G401 (cell line): ENCODE results near the gene TAT. TPM values are rescaled to one million over a fixed set of nuclear protein-coding genes. Genes with fewer than 3 reads are reported as not detected.
"Not testable (repeated sequence)": the region's sequence is repeated elsewhere in the genome, so short reads cannot be mapped to it uniquely, and the experiment has no call there.

ENCODE experiments used
- DNase-seq: peaks from one replicate; pipeline ENCODE4 v3.0.0-alpha.2; 2015; ENCODE audit warnings: low spot score
- in situ Hi-C: cut with HindIII; loops from 2 replicates; pipeline ENCODE4 v1.10.0; 2016; ENCODE audit warnings: low sequenced_read_pairs, mixed read lengths
- total RNA-seq: library from RNA; depleted of rRNA; stranded (reverse); fragments of >200 nt; shearing (Covaris generic); gene quantifications from 2 replicates; pipeline ENCODE4 v1.2.3, GENCODE V29; 2014

TAT gene
- total RNA-seq, 1 experiment from 2014 or later, result not detected

- in situ Hi-C loops, DNase-seq: not testable (repeated sequence)
These were observed 12.4 kb upstream of the TAT start for GRCh38 chr16:71589334-71589733.

GRCh38 chr16:71585318-71585703 lies 8.4 kb upstream of the TAT start:
- in situ Hi-C loops, result no loop called here
- no peak for DNase-seq

GRCh38 chr16:71584543-71585317 lies 7.8 kb upstream of the TAT start:
- no peak for DNase-seq
- in situ Hi-C loops, result no loop called here

DNA sequence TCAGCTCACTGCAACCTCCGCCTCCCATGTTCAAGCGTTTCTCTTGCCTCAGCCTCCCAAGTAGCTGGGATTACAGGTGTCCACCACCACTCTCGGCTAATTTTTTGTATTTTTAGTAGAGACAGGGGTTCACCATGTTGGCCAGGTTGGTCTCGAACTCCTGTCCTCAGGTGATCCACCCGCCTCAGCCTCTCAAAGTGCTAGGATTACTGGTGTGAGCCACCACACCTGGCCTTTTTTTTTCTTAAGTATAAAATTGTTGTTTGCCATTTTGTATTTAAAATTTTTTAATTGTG lies 5.6 kb upstream of the TAT start:
- in situ Hi-C loops, DNase-seq: not testable (repeated sequence)

DNA sequence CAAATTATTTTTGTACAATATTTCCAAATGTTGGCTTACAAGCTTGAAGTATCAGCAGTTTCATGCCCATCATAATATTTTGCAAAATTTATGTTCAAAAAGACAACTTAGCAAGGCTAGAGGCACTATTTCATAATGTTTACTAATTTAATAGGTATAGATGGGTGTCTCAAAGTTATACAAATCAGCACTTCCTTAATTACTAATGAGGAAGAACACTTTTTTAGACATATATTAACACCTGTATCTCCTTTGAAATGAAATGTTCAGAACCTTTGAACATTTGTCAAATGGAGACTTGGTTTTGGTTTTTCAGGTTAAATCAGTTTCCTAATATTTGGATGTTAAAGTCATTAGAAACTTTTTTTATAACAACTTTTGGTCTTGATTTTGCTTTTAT lies 2.2 kb downstream of the TAT start:
- in situ Hi-C loops, result no loop called here
- DNase-seq, result no peak

DNA sequence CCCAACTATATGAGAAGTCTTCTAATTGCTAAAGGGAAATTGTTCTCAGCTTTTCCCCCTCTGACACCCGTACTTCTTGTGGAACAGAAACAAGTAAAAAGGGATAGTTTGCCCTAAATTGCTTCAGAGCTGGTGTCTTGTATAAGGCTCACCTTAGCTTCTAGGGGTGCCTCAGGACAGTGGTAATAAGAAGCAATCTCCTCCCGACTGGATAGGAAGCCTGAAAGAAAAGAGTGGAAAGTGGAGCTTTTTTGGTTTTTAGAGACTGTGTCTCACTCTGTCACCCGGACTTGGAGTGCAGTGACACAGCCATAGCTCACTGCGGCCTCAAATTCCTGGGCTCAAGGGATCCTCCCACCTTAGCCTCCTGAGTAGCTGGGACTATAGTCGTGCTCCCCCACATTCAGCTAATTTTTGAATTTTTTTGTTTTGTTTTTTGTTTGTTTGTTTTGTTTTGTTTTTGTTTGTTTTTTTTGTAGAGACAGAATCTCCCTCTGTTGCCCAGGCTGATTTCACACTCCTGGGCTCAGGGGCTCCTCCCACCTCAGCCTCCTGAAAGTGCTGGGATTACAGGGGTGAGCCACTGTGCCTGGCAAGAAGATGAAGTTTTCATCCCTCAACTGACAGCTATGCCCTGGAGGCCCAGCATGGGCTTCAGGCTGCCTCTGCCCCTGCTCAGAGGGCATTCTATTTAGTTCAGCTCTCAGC lies 3.4 kb downstream of the TAT start:
- in situ Hi-C loops, result no loop called here
- DNase-seq, result no peak

DNA sequence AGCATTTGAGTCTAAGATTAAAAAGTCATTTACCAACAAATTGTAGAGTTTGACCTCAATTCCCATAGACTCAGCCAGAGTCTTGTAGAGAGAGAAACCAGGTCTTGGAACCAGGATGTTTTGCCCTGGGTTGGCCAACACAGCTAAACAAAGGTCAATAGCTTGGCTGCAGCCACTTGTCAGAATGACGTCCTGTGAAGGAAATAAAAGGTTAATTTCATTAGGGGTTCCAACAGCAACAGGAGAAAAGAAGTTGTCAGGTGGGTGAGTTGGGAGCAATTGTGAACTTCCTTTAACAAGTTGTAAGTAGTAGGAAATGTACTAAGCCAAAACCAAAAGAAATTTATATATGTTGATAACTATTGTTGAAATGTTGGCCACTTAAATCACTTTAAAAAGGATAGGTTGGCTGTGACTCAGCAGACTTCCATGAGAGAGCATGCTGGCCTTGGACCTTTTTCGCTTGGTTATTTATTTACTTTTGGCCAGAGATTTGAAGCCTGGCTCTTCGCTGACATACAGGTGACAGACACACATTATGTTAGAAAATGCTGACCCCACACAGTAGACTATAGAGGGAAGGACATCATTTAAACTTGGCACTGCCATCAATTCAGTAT lies 4.3 kb downstream of the TAT start:
- DNase-seq, result no peak
- in situ Hi-C loops, result no loop called here

- in situ Hi-C loops, result no loop called here
- DNase-seq, result no peak
These were observed 6.7 kb downstream of the TAT start for GRCh38 chr16:71570144-71570543.

GRCh38 chr16:71569621-71570020 lies 7.3 kb downstream of the TAT start:
- in situ Hi-C loops, result no loop called here
- no peak for DNase-seq

GRCh38 chr16:71568551-71568950 lies 8.3 kb downstream of the TAT start:
- no peak for DNase-seq
- in situ Hi-C loops, result no loop called here

- in situ Hi-C loops, result no loop called here
- no peak for DNase-seq
These were observed 9.0 kb downstream of the TAT start for GRCh38 chr16:71567931-71568330.

DNA sequence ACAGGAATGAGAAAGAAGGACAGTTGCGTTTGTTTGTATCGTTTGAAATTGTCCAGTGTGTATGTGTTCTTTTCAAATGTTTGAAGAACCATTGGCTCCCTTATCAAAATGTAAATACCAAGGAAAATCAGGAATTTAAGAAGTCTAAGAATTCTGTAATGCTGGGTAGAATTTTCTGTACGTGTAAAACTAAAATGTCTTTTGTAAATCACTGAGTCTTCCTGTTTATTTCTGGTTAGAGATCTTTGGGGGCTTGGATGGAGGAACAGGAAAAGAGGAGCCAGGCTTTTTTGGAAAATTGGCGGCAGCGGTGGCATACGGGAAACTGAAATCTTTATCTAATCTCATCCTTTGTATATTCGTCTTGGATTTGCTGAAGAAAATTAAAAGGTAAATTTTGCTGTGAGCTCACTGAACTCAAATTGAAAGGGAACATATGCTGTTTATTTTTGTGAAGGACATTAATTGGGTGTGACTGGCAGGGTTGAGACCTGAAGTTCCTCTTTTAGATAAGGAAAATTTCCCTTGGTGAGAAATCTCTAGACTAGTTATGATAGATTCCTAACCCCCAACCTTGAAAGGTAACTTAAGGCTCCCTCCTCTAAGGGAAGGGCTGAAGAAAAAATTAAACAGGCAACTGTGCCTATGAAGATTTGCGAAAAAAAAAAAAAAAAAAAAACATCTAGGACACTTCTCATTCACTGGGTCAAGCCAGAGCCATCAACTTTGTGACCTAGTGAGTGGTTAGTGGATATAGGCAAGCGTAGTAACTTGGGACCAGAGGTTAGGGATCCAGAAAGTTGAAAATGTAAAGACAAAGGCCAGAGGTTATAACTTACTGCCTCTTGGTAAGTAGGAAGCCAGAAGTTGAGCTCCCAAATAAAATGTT lies 10.8 kb downstream of the TAT start:
- in situ Hi-C loops, result no loop called here
- no peak for DNase-seq

DNA sequence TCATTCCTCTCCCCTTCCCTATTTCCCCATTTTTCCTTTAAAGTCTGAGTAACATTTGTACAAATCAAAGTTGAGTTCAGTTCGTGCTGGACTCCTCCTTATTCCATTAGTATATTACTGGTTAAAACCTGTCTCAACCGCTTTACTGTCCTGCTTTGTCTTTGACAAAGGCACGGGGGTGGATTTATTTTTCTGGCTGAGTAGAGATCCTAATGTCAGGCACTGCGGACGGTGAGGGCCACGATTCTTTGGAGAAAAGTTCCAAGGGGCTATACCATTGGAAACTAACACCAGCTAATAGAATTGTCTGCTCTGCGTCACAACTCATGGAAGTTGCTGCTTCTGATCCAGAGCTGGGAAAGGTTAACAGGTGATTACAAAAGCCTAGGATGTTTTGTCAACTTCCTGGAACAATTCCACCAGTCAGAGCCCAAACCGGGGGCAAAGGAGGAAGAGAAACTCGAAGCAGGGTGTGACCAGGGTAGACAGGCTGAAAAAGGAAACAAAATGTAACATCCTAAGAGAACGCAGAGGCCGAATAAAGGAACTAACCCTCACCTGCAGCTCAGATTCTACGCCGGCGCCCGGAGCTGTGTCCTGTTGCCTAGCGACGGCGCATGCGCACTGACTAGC lies 12.4 kb downstream of the TAT start:
- no peak for DNase-seq
- in situ Hi-C loops, result no loop called here

GRCh38 chr16:71562552-71562951 lies 14.3 kb downstream of the TAT start:
- DNase-seq, result no peak
- in situ Hi-C loops, result no loop called here

DNA sequence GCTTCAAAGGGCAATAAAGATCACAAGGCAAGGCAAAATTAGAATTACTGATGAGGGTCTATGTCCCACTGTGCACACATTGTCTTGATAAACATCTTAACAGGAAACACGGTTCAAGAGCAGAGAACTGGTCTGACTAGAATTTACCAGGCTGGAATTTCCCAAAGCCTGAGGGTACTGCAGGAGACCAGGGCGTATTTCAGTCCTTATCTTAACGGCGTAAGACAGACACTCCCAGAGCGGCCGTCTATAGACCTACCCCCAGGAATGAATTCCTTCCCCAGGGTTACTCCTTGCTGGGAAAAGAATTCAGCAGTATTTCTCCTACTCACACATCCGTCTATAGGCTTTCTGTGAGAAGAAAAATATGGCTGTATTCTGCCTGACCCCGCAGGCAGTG lies 15.0 kb downstream of the TAT start:
- DNase-seq, in situ Hi-C loops: not testable (repeated sequence)

GRCh38 chr16:71559855-71560254 lies 17.0 kb downstream of the TAT start:
- in situ Hi-C loops, result no loop called here
- no peak for DNase-seq

DNA sequence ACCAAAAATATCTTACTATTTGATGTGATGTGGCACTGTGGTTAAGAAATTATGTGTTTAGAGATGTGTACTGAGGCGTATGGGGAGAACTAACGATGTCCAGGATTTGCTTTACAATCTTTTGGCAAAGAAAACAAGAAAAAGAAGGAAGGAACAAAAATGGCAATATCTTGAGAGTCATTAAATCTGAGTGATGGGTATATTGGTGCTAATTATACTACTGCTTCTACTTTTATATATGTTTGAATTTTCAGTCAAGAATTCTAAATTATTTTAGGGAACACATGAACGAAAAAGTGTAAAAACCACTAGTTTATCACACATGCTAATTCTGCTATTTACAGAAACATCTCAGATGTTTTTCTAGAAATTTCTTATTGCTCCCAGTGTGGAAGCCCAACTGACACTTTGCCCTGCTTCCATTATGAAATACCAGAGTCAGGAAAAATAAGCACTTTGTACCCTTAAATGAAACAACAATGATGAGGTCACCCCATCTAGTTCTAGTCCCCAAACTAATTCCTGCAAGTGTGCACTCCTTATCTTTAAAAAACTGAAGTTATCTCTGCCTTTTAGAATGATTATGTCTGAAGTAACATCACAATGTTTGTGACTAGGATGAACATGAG lies 18.8 kb downstream of the TAT start:
- in situ Hi-C loops, result no loop called here

DNA sequence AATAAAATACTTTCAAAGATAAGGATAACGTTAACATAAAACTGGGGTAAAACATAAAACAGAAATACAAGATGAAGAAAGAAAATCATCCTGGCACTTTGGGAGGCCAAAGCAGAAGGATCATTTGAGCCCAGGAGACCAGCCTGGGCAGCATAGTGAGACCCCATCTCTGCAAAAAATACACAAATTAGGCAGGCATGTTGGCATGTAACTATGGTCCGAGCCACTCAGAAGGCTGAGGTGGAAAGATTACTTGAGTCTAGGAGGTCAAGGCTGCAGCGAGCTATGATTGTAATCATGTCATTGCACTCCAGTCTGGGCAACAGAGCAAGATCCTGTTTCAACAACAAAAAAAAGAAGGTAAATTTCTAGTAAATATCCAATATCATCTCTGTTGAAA lies 19.6 kb downstream of the TAT start:
- in situ Hi-C loops, result no loop called here
- no peak for DNase-seq

More for the DNA sequence above, 18.8 kb downstream of the TAT start:
- DNase-seq, result no peak
